Measurements from ENCODE around the gene EXOG. TPM values are rescaled to one million over a fixed set of nuclear protein-coding genes. Genes with fewer than 3 reads are reported as not detected.

EXOG gene, protein sequence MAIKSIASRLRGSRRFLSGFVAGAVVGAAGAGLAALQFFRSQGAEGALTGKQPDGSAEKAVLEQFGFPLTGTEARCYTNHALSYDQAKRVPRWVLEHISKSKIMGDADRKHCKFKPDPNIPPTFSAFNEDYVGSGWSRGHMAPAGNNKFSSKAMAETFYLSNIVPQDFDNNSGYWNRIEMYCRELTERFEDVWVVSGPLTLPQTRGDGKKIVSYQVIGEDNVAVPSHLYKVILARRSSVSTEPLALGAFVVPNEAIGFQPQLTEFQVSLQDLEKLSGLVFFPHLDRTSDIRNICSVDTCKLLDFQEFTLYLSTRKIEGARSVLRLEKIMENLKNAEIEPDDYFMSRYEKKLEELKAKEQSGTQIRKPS
- total RNA-seq: 10 to 100 TPM; 19.4 to 20.1 TPM

DNA sequence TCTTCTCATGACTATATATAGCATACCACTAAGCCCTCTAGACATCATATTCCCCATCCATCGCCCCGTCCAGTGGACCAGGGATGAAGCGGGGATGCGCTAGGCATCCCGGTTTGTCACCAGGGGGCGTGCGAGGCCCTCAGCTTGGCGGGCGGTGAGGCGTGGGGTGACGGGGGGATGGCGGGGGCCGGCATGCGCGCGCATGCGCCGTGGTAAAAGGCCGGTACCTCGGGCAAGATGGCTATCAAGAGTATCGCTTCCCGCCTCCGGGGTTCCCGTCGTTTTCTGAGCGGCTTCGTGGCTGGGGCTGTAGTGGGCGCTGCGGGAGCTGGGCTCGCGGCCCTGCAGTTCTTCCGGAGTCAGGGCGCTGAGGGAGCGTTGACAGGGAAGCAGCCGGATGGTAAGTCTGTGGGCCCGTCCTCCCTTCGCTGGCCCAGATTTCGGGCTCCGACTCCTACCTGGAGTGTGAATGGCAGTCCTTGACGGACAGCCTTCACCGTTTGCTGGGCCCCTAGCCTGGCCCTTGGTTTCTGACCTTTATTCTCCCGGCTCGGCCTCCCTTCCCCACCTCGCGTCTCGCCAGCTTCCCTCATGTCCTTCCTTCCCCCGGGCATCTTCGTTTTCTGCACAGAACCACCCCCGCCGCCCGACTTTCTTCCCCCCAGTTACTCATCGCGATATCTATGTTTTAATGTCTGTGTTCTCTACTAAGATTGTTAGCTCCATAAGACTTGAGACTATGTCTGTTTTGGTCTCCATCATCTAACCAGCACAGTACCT is at the start of gene EXOG:
Gene EXOG (plus strand): TSS at position 210 of the 780 bp plus-strand sequence. CDS start 28 bp downstream, at position 238.

DNA sequence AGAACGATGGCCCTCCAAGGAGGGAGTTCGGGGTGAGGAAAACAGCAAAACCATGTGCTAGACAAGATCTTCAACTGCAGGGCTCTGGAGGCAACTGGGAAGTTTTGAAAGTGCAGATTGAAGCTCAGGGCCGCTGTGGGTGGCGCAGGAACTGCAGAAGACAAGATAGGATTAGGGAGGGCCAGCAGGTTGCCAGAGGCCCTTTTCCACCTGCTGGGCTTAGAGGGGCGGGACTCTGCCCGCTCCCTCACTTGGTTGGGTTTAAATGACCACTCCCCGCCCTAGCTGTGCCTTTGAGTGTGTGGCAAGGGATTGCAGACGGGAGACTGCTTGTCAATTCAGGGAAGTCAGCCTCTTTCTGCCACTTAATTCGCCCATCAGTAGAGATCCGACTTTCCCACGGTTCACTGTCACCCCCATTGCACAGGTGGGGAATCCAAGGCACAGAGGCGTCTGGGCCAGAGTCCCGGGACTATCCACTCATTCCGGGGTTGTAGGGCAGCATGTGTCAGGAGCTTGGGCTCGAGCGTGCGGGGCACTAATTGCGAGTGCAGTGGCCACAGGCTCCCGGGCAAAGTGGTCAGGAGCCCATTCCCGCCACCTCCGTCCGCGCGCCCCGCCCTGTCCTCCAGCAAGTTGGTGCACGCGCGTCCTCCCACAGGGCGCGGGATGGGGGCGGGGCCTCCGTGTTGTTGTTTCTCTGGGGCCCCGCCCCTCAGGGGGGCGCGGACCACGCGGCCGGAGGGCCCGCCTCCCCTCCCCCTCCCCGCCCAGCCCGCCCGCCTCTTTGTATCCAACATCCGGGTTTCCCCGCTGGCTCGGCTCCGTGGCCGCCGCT is 42.8 kb upstream of the EXOG start, which contains the start of gene ACVR2B:
Gene ACVR2B (plus strand): TSS at position 816 of the 838 bp plus-strand sequence. CDS start 433 bp downstream, outside the sequence.

Other genes with a start within 250 kb of the EXOG start
- gene SLC22A13, start 230.5 kb upstream of the EXOG start, total RNA-seq: under 1 TPM; 0.50 to 0.67 TPM
- gene SLC22A14, start 214.0 kb upstream of the EXOG start, total RNA-seq: not detected
- gene XYLB, start 149.6 kb upstream of the EXOG start, total RNA-seq: 1 to 10 TPM; 2.9 to 3.4 TPM
- 1 to 10 TPM; 5.8 to 6.0 TPM for gene ACVR2B, start 42.5 kb upstream of the EXOG start, total RNA-seq
- gene SCN5A, start 153.3 kb downstream of the EXOG start, total RNA-seq: under 1 TPM; 0.14 to 0.58 TPM

Data from activated naive CD4-positive, alpha-beta T cell treated with anti-CD3 and anti-CD28 coated beads, Interleukin-2, amount 10 ng/mL, durations not matched to agents 5 hours and 36 hours (primary cell).